Measurements from ENCODE around the gene POU2AF1. TPM values are rescaled to one million over a fixed set of nuclear protein-coding genes. Genes with fewer than 3 reads are reported as not detected.

Gene POU2AF1
- total and polyA plus RNA-seq, 2 of the 8 experiments (the other 6 are each of a cell fraction or from before 2014, with no cell fraction given), result not detected

DNA sequence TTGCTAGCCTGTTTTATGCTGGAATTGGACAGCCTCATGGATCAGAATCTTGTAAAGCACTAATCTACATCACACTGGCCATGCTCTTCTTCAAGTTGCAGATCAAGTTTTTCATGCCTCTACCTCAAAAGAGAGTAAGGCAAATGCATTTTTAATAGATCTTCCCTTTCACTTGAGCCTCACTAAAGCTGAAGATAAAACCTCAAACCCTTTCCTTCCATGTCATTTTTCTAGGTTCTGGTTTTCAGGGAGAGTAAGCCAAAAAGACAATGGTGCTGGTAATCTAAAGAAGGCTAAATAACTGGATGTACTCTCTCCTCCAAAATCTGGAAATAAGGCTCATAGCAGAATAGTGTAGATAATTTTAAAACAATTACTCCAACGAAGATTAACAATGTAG lies 28.3 kb downstream of the POU2AF1 start:
- no peak overlapping the region for H3K4me3 ChIP-seq (ENCODE audit: extremely low read depth in 1 of 4, insufficient read depth in 2 of 4, low read depth in 3 of 4, low read length in 4 of 4)
- FAIRE-seq (no peak), DNase-seq (ENCODE audit: low read depth in 1 of 2, low spot score in 2 of 2) (no peak)
- ChIA-PET CTCF (ENCODE audit: partially characterized antibody) (interaction anchor here (1.3 to 2.1 kb wide), 3 partner anchors 17 to 104 kb away, joined by 3 to 7 read pairs (median 5); no protein-coding TSS in a partner anchor), POLR2A (ENCODE audit: partially characterized antibody) (interaction anchor here (1.5 kb wide), 1 partner anchor 17 kb away, joined by 3 read pairs; no protein-coding TSS in a partner anchor)
- no peak overlapping the region for H2AK5ac ChIP-seq (ENCODE audit: low read depth, low read length)
- H4K5ac ChIP-seq (ENCODE audit: insufficient read length, low read depth, low read length), result no peak overlapping the region
- no peaks in the 10 kb centered on the region for H3K36me3 ChIP-seq (ENCODE audit: control insufficient read depth in 2 of 4, insufficient read depth in 4 of 4, low read length in 3 of 4)
- no peak overlapping the region for H4K91ac ChIP-seq (replicated peaks; ENCODE audit: insufficient read length, low read length)
- no peaks in the 10 kb centered on the region for H3K79me1 ChIP-seq (ENCODE audit: low read depth, low read length)
- no peaks in the 10 kb centered on the region for H3K79me2 ChIP-seq (ENCODE audit: control insufficient read depth in 1 of 2, insufficient read depth in 2 of 2, low read length in 2 of 2)
- H3K9ac ChIP-seq (replicated peaks in 1 of 4; ENCODE audit: extremely low read depth in 1 of 4, low read depth in 3 of 4, low read length in 3 of 4), result no peak overlapping the region
- H3K4me2 ChIP-seq (ENCODE audit: insufficient read depth in 1 of 2, low read depth in 2 of 2, low read length in 2 of 2), result no peak overlapping the region
- H3K23me2 ChIP-seq (ENCODE audit: low read depth, low read length), result no peaks in the 10 kb centered on the region; the same call in 1 of the 2 replicates
- H4K8ac ChIP-seq (ENCODE audit: extremely low read depth, insufficient read depth, low read length), result no peak overlapping the region
- H3K9me3 ChIP-seq (ENCODE audit: insufficient read depth in 2 of 2, low read depth in 1 of 2, low read length in 1 of 2), result no peaks in the 10 kb centered on the region
- H3K27ac ChIP-seq (ENCODE audit: low read depth, low read length), result no peak overlapping the region
- H3K56ac ChIP-seq (replicated peaks; ENCODE audit: insufficient read length, low read depth, low read length), result no peak overlapping the region
- no peak overlapping the region for H3K14ac ChIP-seq (ENCODE audit: insufficient read length)
- no peak overlapping the region for H2BK5ac ChIP-seq (ENCODE audit: low read depth, low read length)
- no peak overlapping the region for H3K23ac ChIP-seq (ENCODE audit: insufficient read length)
- no peak overlapping the region for H3K18ac ChIP-seq (ENCODE audit: extremely low read depth, low read length)
- no peak overlapping the region for H2BK20ac ChIP-seq (ENCODE audit: low read length)
- no peak overlapping the region for H2BK15ac ChIP-seq (ENCODE audit: low read length)
- no peak overlapping the region for H2BK12ac ChIP-seq (ENCODE audit: low read depth, low read length)
- TF ChIP-seq CEBPB (IDR thresholded peaks at IDR 0.05; ENCODE audit: low read depth, low read length), result no peak
- no peak for TF ChIP-seq TCF12 (IDR thresholded peaks at IDR 0.05; ENCODE audit: low read depth, low read length)
- no peak for TF ChIP-seq POLR2AphosphoS5 (IDR thresholded peaks at IDR 0.05; ENCODE audit: low read depth, low read length)
- no peak for TF ChIP-seq TAF7 (optimal IDR thresholded peaks at IDR 0.05; ENCODE audit: borderline replicate concordance, low read depth, low read length)
- no peak for TF ChIP-seq KDM5A (IDR thresholded peaks at IDR 0.05; ENCODE audit: low read length)
- no peak for TF ChIP-seq SAP30 (IDR thresholded peaks at IDR 0.05; ENCODE audit: insufficient read depth, insufficient replicate concordance, low read length)
- no peak for TF ChIP-seq SIRT6 (IDR thresholded peaks at IDR 0.05; ENCODE audit: low read length)
- no peak for TF ChIP-seq CHD1 (IDR thresholded peaks at IDR 0.05; ENCODE audit: low read depth, low read length)
- TF ChIP-seq ATF3 (IDR thresholded peaks at IDR 0.05; ENCODE audit: insufficient read depth, low read depth, low read length), result no peak
- no peak for TF ChIP-seq CBX8 (IDR thresholded peaks at IDR 0.05; ENCODE audit: borderline replicate concordance, low read depth, low read length)
- no peak for TF ChIP-seq EGR1 (IDR thresholded peaks at IDR 0.05; ENCODE audit: borderline replicate concordance, low read depth, low read length)
- peaks cover 0 to 3% (median 0%) of the 10 kb centered on the region in 4 experiments; a peak in 1 of 7 replicates for H3K4me1 ChIP-seq (replicated peaks in 1 of 4; ENCODE audit: control insufficient read depth in 3 of 4, insufficient read depth in 4 of 4, low read length in 3 of 4)
- no peaks in the 10 kb centered on the region for H3K27me3 ChIP-seq (replicated peaks in 1 of 4; ENCODE audit: control insufficient read depth in 3 of 4, extremely low read depth in 1 of 4, insufficient read depth in 3 of 4, low read length in 3 of 4)
- no peaks in the 10 kb centered on the region for H4K20me1 ChIP-seq (replicated peaks in 1 of 2; ENCODE audit: control insufficient read depth in 1 of 2, insufficient read depth in 2 of 2, low read length in 2 of 2)
- H2AFZ ChIP-seq (ENCODE audit: low read length), result no peak overlapping the region
- H3K4ac ChIP-seq (replicated peaks; ENCODE audit: insufficient read length, low read depth, low read length), result no peak overlapping the region
- H2BK120ac ChIP-seq (replicated peaks; ENCODE audit: low read depth, low read length), result no peak overlapping the region
- 100% methylated on average over 1 of the region's 1 CpG; no CpG with 5 or more reads in 1 of the 2 experiments for WGBS, 2 experiments (ENCODE audit: extremely low coverage in 1 of 2, insufficient coverage in 1 of 2, insufficient read length in 1 of 2, insufficient replicate concordance in 2 of 2, low coverage in 1 of 2, low lambda C conversion rate in 2 of 2, missing lambda C conversion rate in 1 of 2)

All from H1 (cell line).